ENCODE measurements around the gene KHK.

DNA sequence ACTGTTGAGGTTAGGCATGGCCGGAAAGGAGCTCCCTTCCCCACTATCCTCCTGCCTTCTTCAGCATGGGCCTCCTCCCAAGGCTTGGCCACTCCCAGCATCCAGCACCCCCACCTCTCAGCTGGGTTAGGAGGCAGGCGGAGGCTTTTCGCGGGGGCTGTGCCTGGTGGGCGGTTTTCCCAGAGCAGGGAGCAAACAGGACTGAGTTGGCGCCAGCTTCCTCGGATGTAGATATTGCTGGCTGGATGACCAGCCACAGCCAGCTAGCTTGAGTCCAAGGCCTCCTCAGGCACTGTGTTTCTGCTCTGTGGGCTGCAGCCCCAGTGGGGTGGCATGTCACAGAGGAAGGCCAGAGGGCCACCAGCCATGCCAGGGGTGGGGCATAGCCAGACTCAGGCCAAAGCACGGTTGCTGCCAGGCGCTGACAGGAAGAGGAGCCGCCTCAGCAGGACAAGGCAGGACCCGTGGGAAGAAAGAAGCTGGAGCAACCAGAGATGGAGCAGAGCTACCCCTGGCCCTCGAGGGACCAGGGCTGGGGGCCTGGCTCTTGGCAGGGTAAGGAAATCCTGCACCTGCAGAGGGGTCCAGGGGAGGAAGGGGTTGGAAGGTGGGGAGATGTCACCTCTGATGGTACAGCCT is 62.3 kb downstream of the KHK start, which contains the start of gene TCF23:
- TF ChIP-seq EZH2 (IDR thresholded peaks at IDR 0.05; ENCODE audit: insufficient read depth, poor library complexity, severe bottlenecking) = no peak
- no peak for TF ChIP-seq EZH2phosphoT487 (IDR thresholded peaks at IDR 0.05; ENCODE audit: insufficient read depth, low read depth)
